HUES48 (cell line): ENCODE results near the gene NOC2L.

Source experiments
- H3K27ac ChIP-seq: one replicate; pipeline ENCODE4 v1.7.0; 2013; ENCODE audit warnings: low read depth, low read length, inconsistent platforms
- H3K27me3 ChIP-seq: 2 replicates; pipeline ENCODE4 v1.6.1; 2013; ENCODE audit warnings: mild to moderate bottlenecking, low read length; ENCODE audit not compliant: control insufficient read depth, insufficient read depth
- H3K36me3 ChIP-seq: 2 replicates; pipeline ENCODE4 v1.6.1; 2013; ENCODE audit warnings: low read length; ENCODE audit not compliant: control insufficient read depth, insufficient read depth
- H3K4me1 ChIP-seq: 2 replicates; pipeline ENCODE4 v1.6.1; 2013; ENCODE audit warnings: mild to moderate bottlenecking, low read length; ENCODE audit not compliant: control insufficient read depth, insufficient read depth
- H3K4me3 ChIP-seq: 2 replicates; pipeline ENCODE4 v1.5.1; 2013; ENCODE audit warnings: mild to moderate bottlenecking, low read depth, low read length
- H3K9ac ChIP-seq: 2 replicates; pipeline ENCODE4 v1.6.1; 2013; ENCODE audit warnings: mild to moderate bottlenecking, low read depth, low read length, moderate library complexity
- H3K9me3 ChIP-seq: 2 replicates; pipeline ENCODE4 v1.6.1; 2013; ENCODE audit warnings: low read length; ENCODE audit not compliant: control insufficient read depth, insufficient read depth

NOC2L gene

GRCh38 chr1:965526-966134 lies 6.6 kb upstream of the NOC2L start:
- Histone ChIP-seq H3K9me3 (no peaks in the 10 kb centered on the region), H3K9ac (no peak overlapping the region), H3K4me3 (no peak overlapping the region), H3K27me3 (peaks cover 61% of the 10 kb centered on the region), H3K36me3 (peaks cover 28% of the 10 kb centered on the region), H3K4me1 (0 out of 2 replicates have a peak, but pooled peaks cover 4% of the 10 kb centered on the region), H3K27ac (no peak overlapping the region)

- H3K27me3 ChIP-seq, result peaks cover 58% of the 10 kb centered on the region
- 0 out of 2 replicates have a peak, but pooled peaks cover 4% of the 10 kb centered on the region for H3K4me1 ChIP-seq
- H3K9ac ChIP-seq, result no peak overlapping the region
- H3K9me3 ChIP-seq, result no peaks in the 10 kb centered on the region
- H3K36me3 ChIP-seq, result peaks cover 28% of the 10 kb centered on the region
- H3K4me3 ChIP-seq, result no peak overlapping the region
- no peak overlapping the region for H3K27ac ChIP-seq
Measured at GRCh38 chr1:964691-965525, 5.9 kb upstream of the NOC2L start.

- 0 out of 2 replicates have a peak, but pooled peaks cover 4% of the 10 kb centered on the region for H3K4me1 ChIP-seq
- H3K9ac ChIP-seq, result no peak overlapping the region
- H3K27ac ChIP-seq, result no peak overlapping the region
- H3K27me3 ChIP-seq, result peaks cover 56% of the 10 kb centered on the region
- no peaks in the 10 kb centered on the region for H3K9me3 ChIP-seq
- H3K4me3 ChIP-seq, result no peak overlapping the region
- H3K36me3 ChIP-seq, result peaks cover 28% of the 10 kb centered on the region
Measured at GRCh38 chr1:963746-964525, 4.9 kb upstream of the NOC2L start.

- Histone ChIP-seq H3K9me3 (no peaks in the 10 kb centered on the region), H3K27ac (no peak overlapping the region), H3K9ac (no peak overlapping the region), H3K4me1 (0 out of 2 replicates have a peak, but pooled peaks cover 4% of the 10 kb centered on the region), H3K27me3 (peaks cover 49% of the 10 kb centered on the region), H3K4me3 (no peak overlapping the region), H3K36me3 (peaks cover 28% of the 10 kb centered on the region)
Measured at GRCh38 chr1:963301-963651, 4.2 kb upstream of the NOC2L start.

GRCh38 chr1:962381-963300 lies 3.6 kb upstream of the NOC2L start:
- Histone ChIP-seq H3K27ac (no peak overlapping the region), H3K9me3 (no peaks in the 10 kb centered on the region), H3K4me1 (0 out of 2 replicates have a peak, but pooled peaks cover 4% of the 10 kb centered on the region), H3K36me3 (peaks cover 28% of the 10 kb centered on the region), H3K4me3 (no peak overlapping the region), H3K27me3 (peaks cover 43% of the 10 kb centered on the region), H3K9ac (no peak overlapping the region)

- Histone ChIP-seq H3K4me1 (0 out of 2 replicates have a peak, but pooled peaks cover 4% of the 10 kb centered on the region), H3K36me3 (peaks cover 39% of the 10 kb centered on the region), H3K9me3 (no peaks in the 10 kb centered on the region), H3K27ac (no peak overlapping the region), H3K9ac (no peak overlapping the region), H3K27me3 (peaks cover 28% of the 10 kb centered on the region), H3K4me3 (peak overlapping the region; percentile 64)
Measured at GRCh38 chr1:961132-961669, 2.1 kb upstream of the NOC2L start.

GRCh38 chr1:960363-961131 lies 1.5 kb upstream of the NOC2L start, which contains the start of gene KLHL17:
TSS of gene KLHL17 (plus strand) at chr1:960584. CDS start at chr1:960694, 110 bp downstream.
- H3K4me1 ChIP-seq, result no peaks in the 10 kb centered on the region
- H3K4me3 ChIP-seq, result peak within 1 kb of the TSS; percentile 94
- peaks cover 45% of the 10 kb centered on the region for H3K36me3 ChIP-seq
- H3K9me3 ChIP-seq, result no peaks in the 10 kb centered on the region
- H3K27ac ChIP-seq, result no peak within 1 kb of the TSS
- H3K27me3 ChIP-seq, result peaks cover 23% of the 10 kb centered on the region
- no peak within 1 kb of the TSS for H3K9ac ChIP-seq

GRCh38 chr1:959731-960362 lies 791 bp upstream of the NOC2L start:
- no peak overlapping the region for H3K27ac ChIP-seq
- H3K9ac ChIP-seq, result no peak overlapping the region
- no peaks in the 10 kb centered on the region for H3K9me3 ChIP-seq
- H3K36me3 ChIP-seq, result peaks cover 45% of the 10 kb centered on the region
- peaks cover 20% of the 10 kb centered on the region for H3K27me3 ChIP-seq
- H3K4me1 ChIP-seq, result no peaks in the 10 kb centered on the region
- H3K4me3 ChIP-seq, result peak overlapping the region; percentile 94; the same call in 1 of the 2 replicates

- Histone ChIP-seq H3K4me1 (no peaks in the 10 kb centered on the region), H3K27me3 (peaks cover 18% of the 10 kb centered on the region), H3K4me3 (no peak overlapping the region), H3K9ac (no peak overlapping the region), H3K27ac (no peak overlapping the region), H3K9me3 (no peaks in the 10 kb centered on the region), H3K36me3 (peaks cover 56% of the 10 kb centered on the region)
Measured at GRCh38 chr1:956636-957035, 2.4 kb downstream of the NOC2L start.
